ENCODE results near the gene IRAK2. TPM values are rescaled to one million over a fixed set of nuclear protein-coding genes. Genes with fewer than 3 reads are reported as not detected.

The IRAK2 gene
- total RNA-seq, 4 donors from 2014 or later: 1.5 to 10.8 (median 4.7) TPM

DNA sequence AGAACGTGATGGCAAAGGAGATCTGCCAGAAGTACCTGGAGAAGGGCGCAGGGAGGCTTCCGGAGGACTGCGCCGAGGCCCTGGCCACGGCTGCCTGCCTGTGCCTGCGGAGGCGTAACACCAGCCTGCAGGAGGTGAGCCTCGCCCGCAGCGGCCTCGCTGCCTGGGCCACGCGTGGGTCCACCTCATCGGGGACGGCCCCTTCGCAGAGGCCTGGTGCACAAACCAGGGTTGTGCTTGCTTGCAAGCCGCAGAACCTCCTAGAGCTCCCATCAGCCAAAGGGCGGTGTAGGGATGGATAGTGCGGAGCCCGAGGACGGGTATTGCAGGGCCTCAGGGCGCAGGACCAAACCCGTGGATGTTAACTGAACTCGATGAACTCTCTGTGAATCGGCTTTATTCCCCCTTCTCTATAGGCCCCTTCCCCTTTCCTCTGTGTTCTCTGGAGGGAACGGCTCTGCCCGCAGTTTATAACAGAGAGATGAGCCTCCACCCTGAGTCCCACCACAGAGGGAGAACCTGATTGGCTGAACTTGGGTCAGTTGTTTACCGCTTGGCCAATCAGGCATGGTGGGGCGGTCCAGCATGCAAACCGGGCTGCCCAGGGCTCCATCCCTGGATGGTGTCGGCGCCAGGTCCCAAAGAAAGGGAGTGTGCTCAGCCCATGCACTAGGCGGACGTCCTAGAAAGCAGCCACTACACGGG lies 70.0 kb downstream of the IRAK2 start:
- DNase-seq (ENCODE audit: low spot score in 2 of 2): no peak
- 87% methylated on average over 32 to 36 of the region's 36 CpGs for WGBS, 2 donors
- H3K4me1 ChIP-seq: no peaks in the 10 kb centered on the region

DNA sequence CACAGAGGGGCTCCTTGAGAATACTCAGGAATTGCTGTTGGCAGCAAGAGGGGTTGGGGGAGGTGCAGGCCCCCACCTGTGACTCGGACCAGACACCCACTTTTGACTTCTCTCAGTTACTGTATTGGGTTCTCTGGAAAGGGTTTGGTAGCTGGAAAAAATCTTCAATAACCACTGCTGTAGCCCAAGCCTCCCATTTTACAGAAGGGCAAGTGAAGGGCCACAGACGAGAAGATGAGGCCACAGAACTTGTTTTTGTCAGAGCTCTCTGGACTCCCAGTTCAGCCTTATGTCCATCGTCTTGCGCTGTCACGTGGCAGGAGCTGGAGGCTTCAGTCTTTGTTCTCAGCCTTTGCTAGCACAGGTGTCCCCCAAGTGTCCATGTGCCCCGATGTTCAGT lies 70.8 kb downstream of the IRAK2 start:
- H3K4me3 ChIP-seq: no peak overlapping the region
- peaks cover 0 to 53% (median 4%) of the 10 kb centered on the region in 3 donors for H3K36me3 ChIP-seq
- WGBS, 2 donors: 79 to 84% methylated on average over 6 of the region's 6 CpGs
- no peaks in the 10 kb centered on the region for H3K4me1 ChIP-seq
- no peaks in the 10 kb centered on the region for H3K9me3 ChIP-seq
- no peak overlapping the region for H3K27ac ChIP-seq
- no peak for TF ChIP-seq POLR2A (IDR thresholded peaks at IDR 0.05)
- TF ChIP-seq EP300 (IDR thresholded peaks at IDR 0.05): no peak
- no peaks in the 10 kb centered on the region for H3K27me3 ChIP-seq
- DNase-seq (ENCODE audit: low spot score in 2 of 2): no peak

More for the DNA sequence above, 70.0 kb downstream of the IRAK2 start:
- H3K27me3 ChIP-seq: no peaks in the 10 kb centered on the region
- H3K4me3 ChIP-seq: no peak overlapping the region
- peaks cover 0 to 56% (median 4%) of the 10 kb centered on the region in 3 donors for H3K36me3 ChIP-seq
- no peak overlapping the region for H3K27ac ChIP-seq
- TF ChIP-seq EP300 (IDR thresholded peaks at IDR 0.05) (no peak), POLR2A (IDR thresholded peaks at IDR 0.05) (no peak)
- TF ChIP-seq, protein P1, sequence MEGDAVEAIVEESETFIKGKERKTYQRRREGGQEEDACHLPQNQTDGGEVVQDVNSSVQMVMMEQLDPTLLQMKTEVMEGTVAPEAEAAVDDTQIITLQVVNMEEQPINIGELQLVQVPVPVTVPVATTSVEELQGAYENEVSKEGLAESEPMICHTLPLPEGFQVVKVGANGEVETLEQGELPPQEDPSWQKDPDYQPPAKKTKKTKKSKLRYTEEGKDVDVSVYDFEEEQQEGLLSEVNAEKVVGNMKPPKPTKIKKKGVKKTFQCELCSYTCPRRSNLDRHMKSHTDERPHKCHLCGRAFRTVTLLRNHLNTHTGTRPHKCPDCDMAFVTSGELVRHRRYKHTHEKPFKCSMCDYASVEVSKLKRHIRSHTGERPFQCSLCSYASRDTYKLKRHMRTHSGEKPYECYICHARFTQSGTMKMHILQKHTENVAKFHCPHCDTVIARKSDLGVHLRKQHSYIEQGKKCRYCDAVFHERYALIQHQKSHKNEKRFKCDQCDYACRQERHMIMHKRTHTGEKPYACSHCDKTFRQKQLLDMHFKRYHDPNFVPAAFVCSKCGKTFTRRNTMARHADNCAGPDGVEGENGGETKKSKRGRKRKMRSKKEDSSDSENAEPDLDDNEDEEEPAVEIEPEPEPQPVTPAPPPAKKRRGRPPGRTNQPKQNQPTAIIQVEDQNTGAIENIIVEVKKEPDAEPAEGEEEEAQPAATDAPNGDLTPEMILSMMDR (IDR thresholded peaks at IDR 0.05): no peak
- H3K9me3 ChIP-seq: no peaks in the 10 kb centered on the region

DNA sequence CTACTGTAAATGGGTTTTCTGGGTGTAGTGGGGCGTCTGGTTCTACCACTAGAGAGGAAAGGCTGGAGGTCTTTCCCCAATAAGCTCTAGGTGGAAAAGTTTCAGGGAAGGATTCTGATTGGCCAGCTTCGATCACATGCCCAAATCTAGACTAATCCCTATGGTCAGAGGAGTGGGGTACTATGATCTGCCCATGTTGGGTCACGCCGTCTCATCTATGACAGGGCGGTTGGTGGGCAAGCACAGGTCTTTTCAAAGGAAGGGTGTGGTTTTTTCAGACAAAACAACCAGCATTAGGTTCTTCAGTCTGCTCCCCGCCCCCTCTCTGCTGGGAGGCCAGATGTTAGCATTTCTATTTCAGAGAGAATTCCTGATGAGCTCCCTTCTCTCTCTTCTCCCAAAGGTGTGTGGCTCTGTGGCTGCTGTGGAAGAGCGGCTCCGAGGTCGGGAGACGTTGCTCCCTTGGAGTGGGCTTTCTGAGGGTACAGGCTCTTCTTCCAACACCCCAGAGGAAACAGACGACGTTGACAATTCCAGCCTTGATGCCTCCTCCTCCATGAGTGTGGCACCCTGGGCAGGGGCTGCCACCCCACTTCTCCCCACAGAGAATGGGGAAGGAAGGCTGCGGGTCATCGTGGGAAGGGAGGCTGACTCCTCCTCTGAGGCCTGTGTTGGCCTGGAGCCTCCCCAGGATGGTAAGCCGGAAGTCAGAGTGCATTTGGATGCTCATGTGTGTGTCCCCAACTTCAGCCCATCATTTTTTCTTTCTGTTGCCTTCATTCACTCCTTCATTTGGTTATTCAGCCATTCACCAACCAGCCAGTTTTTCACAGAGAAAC lies 73.8 kb downstream of the IRAK2 start:
- H3K36me3 ChIP-seq: peaks cover 0 to 67% (median 4%) of the 10 kb centered on the region in 3 donors
- no peak overlapping the region for H3K4me3 ChIP-seq
- H3K9me3 ChIP-seq: no peaks in the 10 kb centered on the region
- WGBS, 2 donors: 81 to 86% methylated on average over 15 of the region's 15 CpGs
- no peaks in the 10 kb centered on the region for H3K27me3 ChIP-seq
- H3K27ac ChIP-seq: no peak overlapping the region
- TF ChIP-seq EP300 (IDR thresholded peaks at IDR 0.05) (no peak), POLR2A (IDR thresholded peaks at IDR 0.05) (no peak)
- TF ChIP-seq, protein P1 (IDR thresholded peaks at IDR 0.05): no peak
- no peak for DNase-seq (ENCODE audit: low spot score in 2 of 2)
- no peaks in the 10 kb centered on the region for H3K4me1 ChIP-seq

DNA sequence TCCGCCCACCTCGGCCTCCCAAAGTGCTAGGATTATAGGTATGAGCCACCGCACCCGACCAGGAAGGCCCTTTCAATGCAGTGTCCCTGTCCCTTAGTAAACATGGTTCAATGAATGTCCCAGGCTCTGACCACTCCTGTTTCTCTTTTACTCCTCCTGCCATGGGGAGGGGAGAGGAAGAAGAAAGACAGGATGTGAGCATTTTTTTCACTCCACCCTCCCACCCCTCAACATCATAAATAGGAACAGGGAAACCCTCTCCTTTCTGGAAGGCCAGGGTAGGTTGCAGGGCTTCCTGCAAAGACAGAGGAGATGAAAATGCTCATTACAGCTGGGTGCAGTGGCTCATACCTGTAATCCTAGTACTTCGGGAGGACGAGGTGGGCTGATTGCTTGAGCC lies 76.1 kb downstream of the IRAK2 start:
- H3K27ac ChIP-seq: no peak overlapping the region
- no peaks in the 10 kb centered on the region for H3K4me1 ChIP-seq
- peaks cover 0 to 53% (median 4%) of the 10 kb centered on the region in 3 donors for H3K36me3 ChIP-seq
- H3K27me3 ChIP-seq: no peaks in the 10 kb centered on the region
- H3K9me3 ChIP-seq: peaks cover 0 to 17% (median 0%) of the 10 kb centered on the region in 4 donors
- 77 to 85% methylated on average over 6 of the region's 6 CpGs for WGBS, 2 donors
- peak in 1 of 2 donors; percentile 7 for TF ChIP-seq EP300 (IDR thresholded peaks at IDR 0.05)
- TF ChIP-seq POLR2A (IDR thresholded peaks at IDR 0.05): no peak
- no peak overlapping the region for H3K4me3 ChIP-seq
- no peak for DNase-seq (ENCODE audit: low spot score in 2 of 2)

DNA sequence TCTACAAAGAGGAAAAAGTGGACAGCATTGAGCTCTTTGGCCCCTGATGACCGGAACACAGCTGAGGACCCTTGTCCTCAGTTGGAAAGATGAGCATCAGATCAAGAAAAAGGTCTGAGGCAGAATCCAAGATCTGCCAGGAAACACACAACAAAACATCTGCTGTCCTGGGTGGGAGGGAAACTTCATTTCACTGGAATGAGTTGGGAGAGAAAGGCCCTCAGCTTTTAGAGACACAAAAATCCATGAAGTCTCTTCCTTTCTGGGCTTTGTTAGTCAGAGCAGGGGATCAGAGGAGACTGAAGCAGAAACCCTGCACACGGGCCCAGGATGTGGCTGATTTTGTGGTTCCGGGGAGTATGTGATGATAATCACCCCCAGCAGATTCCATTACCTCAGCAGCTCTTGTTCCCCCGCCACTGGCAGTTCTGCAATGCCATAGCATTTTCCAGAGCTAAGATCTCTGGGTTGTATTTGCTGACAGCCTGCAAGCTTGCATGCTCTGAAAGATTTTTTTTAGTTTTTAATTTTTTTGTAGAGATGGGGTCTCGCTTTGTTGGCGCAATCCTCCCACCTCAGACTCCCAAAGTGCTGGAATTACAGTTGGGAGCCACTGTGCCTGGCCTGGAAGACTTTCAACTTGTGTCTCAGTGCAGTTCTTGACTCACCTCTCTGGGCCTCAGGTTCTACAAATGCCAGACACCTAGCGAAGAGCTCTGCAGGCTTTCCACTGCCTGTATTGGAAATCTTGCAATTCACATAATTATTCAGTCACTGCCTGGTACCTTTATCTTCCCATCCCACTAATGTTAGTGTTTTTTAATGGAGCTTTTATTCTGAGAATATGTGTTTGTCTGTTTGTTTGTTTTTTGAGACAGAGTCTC lies 77.7 kb downstream of the IRAK2 start:
- peak overlapping the region in 3 of 4 donors; percentile 15 to 29 (median 26) for H3K27ac ChIP-seq
- no peaks in the 10 kb centered on the region for H3K27me3 ChIP-seq
- 74 to 83% methylated on average over 7 of the region's 7 CpGs for WGBS, 2 donors
- H3K4me3 ChIP-seq: no peak overlapping the region
- H3K36me3 ChIP-seq: peaks cover 0 to 40% (median 4%) of the 10 kb centered on the region in 3 donors
- H3K9me3 ChIP-seq: peaks cover 0 to 20% (median 0%) of the 10 kb centered on the region in 4 donors
- no peak for DNase-seq (ENCODE audit: low spot score in 2 of 2)
- H3K4me1 ChIP-seq: peaks cover 0 to under 1% (median under 1%) of the 10 kb centered on the region in 4 donors
- TF ChIP-seq POLR2A (IDR thresholded peaks at IDR 0.05): no peak
- no peak for TF ChIP-seq EP300 (IDR thresholded peaks at IDR 0.05)
- TF ChIP-seq, protein P1 (IDR thresholded peaks at IDR 0.05): no peak
